Heart left ventricle (tissue), 13 donors: ENCODE measurements around the gene KDM1B.

ENCODE experiments used
- CTCF ChIP-seq, 12 donors: fragments of 200-600 bp; sonication (generic) in 4 of 12; IDR thresholded peaks; one replicate each; pipeline versions ENCODE4 v1.5.0 to v1.8.0; 2018 to 2022; ENCODE audit warnings: antibody characterized with exemption in 12 of 12, mild to moderate bottlenecking in 5 of 12
- POLR2A ChIP-seq, 2 donors: fragments of 450-650 bp; IDR thresholded peaks; one replicate each; pipeline ENCODE4 v1.6.1; 2017; ENCODE audit warnings: antibody characterized with exemption in 2 of 2, mild to moderate bottlenecking in 2 of 2, moderate library complexity in 2 of 2
- donor health status: ischemic (EF 13 %, LVEDD 7.1; RV severe dilation, severe dysfunction).
- donor health status: DM: no; HTN: yes; CAD: no.
- donor health status: DM: no; HTN: no; CAD: no.
- donor health status: ischemic (EF 25% LVEDD 6.9; RV normal size, moderate dysfunction).
- donor health status: ischemic (EF 25% LVEDD 5.7; RV mildly dilated, moderate dysfunction).
- donor health status: ischemic (EF 35%, LVEDD 5.7; RV mildly dilated, moderate dysfunction).
- donor health status: nonischemic (EF 11% LVEDD 7.7; RV severe dilation, severe dysfunction).
- donor health status: DM: yes; HTN: yes; CAD: no.
- donor health status: PGD.
- donor health status: ischemic (EF 29% LVEDD 5.4; RV normal size, mild dysfunction).
- donor health status: nonischemic (EF 23%, LVEDD 6.1; RV moderate dilation, normal function).

DNA sequence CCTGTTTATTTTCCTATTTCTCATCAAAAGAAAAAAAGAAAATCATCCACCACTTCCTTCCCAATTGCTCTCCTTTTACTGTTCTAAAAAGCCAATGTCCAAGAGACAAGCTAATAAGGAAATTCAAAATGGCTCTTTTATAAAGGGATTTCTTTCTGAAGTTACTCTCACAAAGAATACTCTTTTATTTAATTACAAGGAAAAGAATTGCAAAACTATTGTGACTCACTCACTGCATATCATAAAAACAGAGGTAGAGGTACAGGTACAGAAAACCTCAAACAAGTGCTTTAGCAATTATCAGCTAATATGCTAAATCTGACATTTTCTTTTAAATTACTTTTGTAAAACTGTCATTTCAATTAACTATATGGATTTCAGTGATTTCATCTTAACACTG is 91.0 kb downstream of the KDM1B start:
- TF ChIP-seq CTCF (IDR thresholded peaks at IDR 0.05) (no peak), POLR2A (IDR thresholded peaks at IDR 0.05) (no peak)
